H9 (cell line): Measurements from ENCODE around the gene HSPA1L. TPM values are rescaled to one million over a fixed set of nuclear protein-coding genes. Genes with fewer than 3 reads are reported as not detected.

ENCODE experiments used
- DNase-seq: peaks from one replicate; pipeline ENCODE4 v3.0.0-alpha.2; 2017
- H2AFZ ChIP-seq: one replicate; pipeline ENCODE4 v1.6.1; 2013; ENCODE audit warnings: mild to moderate bottlenecking, low read length, control low read depth, moderate library complexity
- H2AK5ac ChIP-seq: 2 replicates; pipeline ENCODE4 v1.6.1; 2013; ENCODE audit warnings: low read length, control low read depth, mixed read lengths; ENCODE audit not compliant: insufficient read length
- H2BK120ac ChIP-seq: one replicate; pipeline ENCODE4 v1.6.1; 2013; ENCODE audit warnings: low read depth, mild to moderate bottlenecking, low read length, control low read depth, inconsistent platforms; ENCODE audit not compliant: poor library complexity, severe bottlenecking
- H2BK12ac ChIP-seq: 2 replicates; pipeline ENCODE4 v1.6.1; 2013; ENCODE audit warnings: low read length, control low read depth, mixed read lengths, low read depth; ENCODE audit not compliant: insufficient read length
- H2BK15ac ChIP-seq: 2 replicates; pipeline ENCODE4 v1.6.1; 2013; ENCODE audit warnings: low read depth, low read length, control low read depth
- H2BK20ac ChIP-seq: one replicate; pipeline ENCODE4 v1.6.1; 2013; ENCODE audit warnings: low read depth, mild to moderate bottlenecking, low read length, control low read depth, inconsistent platforms; ENCODE audit not compliant: poor library complexity, severe bottlenecking
- H2BK5ac ChIP-seq: 2 replicates; pipeline ENCODE4 v1.6.1; 2013; ENCODE audit warnings: low read length, control low read depth, mixed read lengths; ENCODE audit not compliant: insufficient read length
- H3K14ac ChIP-seq: 2 replicates; pipeline ENCODE4 v1.6.1; 2013; ENCODE audit warnings: low read length, control low read depth; ENCODE audit not compliant: insufficient read depth
- H3K18ac ChIP-seq: 2 replicates; pipeline ENCODE4 v1.6.1; 2013; ENCODE audit warnings: low read depth, mild to moderate bottlenecking, mixed read lengths, low read length, control low read depth; ENCODE audit not compliant: insufficient read length
- H3K23ac ChIP-seq: 2 replicates; pipeline ENCODE4 v1.6.1; 2013; ENCODE audit warnings: low read length, control low read depth, mixed read lengths, low read depth; ENCODE audit not compliant: insufficient read length
- H3K23me2 ChIP-seq: 2 replicates; pipeline ENCODE4 v1.6.1; 2013; ENCODE audit warnings: low read depth, mild to moderate bottlenecking, mixed read lengths, low read length, control low read depth; ENCODE audit not compliant: insufficient read length, poor library complexity, severe bottlenecking
- H3K27ac ChIP-seq: 2 replicates; pipeline ENCODE4 v1.5.1; 2013; ENCODE audit warnings: low read length, control low read depth, mixed read lengths, low read depth; ENCODE audit not compliant: insufficient read length
- H3K27me3 ChIP-seq: 2 replicates; pipeline ENCODE4 v1.6.1; 2013; ENCODE audit warnings: low read length, control low read depth, inconsistent platforms; ENCODE audit not compliant: insufficient read depth
- H3K4ac ChIP-seq: 2 replicates; pipeline ENCODE4 v1.6.1; 2013; ENCODE audit warnings: low read depth, mild to moderate bottlenecking, control low read depth, inconsistent platforms, low read length, moderate library complexity
- H3K4me1 ChIP-seq: 2 replicates; pipeline ENCODE4 v1.6.1; 2013; ENCODE audit warnings: low read length, control low read depth, inconsistent platforms; ENCODE audit not compliant: insufficient read depth
- H3K4me2 ChIP-seq: 2 replicates; pipeline ENCODE4 v1.6.1; 2013; ENCODE audit warnings: low read length, control low read depth, mixed read lengths; ENCODE audit not compliant: insufficient read length, insufficient read depth
- H3K56ac ChIP-seq: 2 replicates; pipeline ENCODE4 v1.6.1; 2013; ENCODE audit warnings: low read depth, mild to moderate bottlenecking, mixed read lengths, low read length, control low read depth; ENCODE audit not compliant: insufficient read length
- H3K79me1 ChIP-seq: 2 replicates; pipeline ENCODE4 v1.6.1; 2013; ENCODE audit warnings: low read depth, mild to moderate bottlenecking, moderate library complexity, low read length, control low read depth, inconsistent platforms; ENCODE audit not compliant: insufficient read depth, poor library complexity, severe bottlenecking
- H3K79me2 ChIP-seq: 2 replicates; pipeline ENCODE4 v1.6.1; 2013; ENCODE audit warnings: low read length, control low read depth, inconsistent platforms; ENCODE audit not compliant: insufficient read depth
- H3K9ac ChIP-seq: 2 replicates; pipeline ENCODE4 v1.6.1; 2013; ENCODE audit warnings: low read length, control low read depth, mixed read lengths; ENCODE audit not compliant: insufficient read length; ENCODE audit errors: extremely low read depth
- H3K9me3 ChIP-seq: one replicate; pipeline ENCODE4 v1.6.1; 2013; ENCODE audit warnings: low read depth, low read length, inconsistent platforms; ENCODE audit not compliant: control insufficient read depth
- H3T11ph ChIP-seq: one replicate; pipeline ENCODE4 v1.6.1; 2013; ENCODE audit warnings: mild to moderate bottlenecking, low read length, control low read depth, inconsistent platforms
- H4K20me1 ChIP-seq: one replicate; pipeline ENCODE4 v1.6.1; 2013; ENCODE audit not compliant: control insufficient read depth, insufficient read length, insufficient read depth
- H4K5ac ChIP-seq: 2 replicates; pipeline ENCODE4 v1.6.1; 2013; ENCODE audit warnings: low read depth, mild to moderate bottlenecking, mixed read lengths, low read length, control low read depth; ENCODE audit not compliant: insufficient read length
- H4K8ac ChIP-seq: replicated peaks from 2 replicates; pipeline ENCODE4 v1.6.1; 2013; ENCODE audit warnings: low read length, control low read depth, mixed read lengths, low read depth; ENCODE audit not compliant: insufficient read length
- H4K91ac ChIP-seq: 2 replicates; pipeline ENCODE4 v1.6.1; 2013; ENCODE audit warnings: low read depth, mild to moderate bottlenecking, moderate library complexity, mixed read lengths, low read length, control low read depth; ENCODE audit not compliant: insufficient read length
- H3K27ac Mint-ChIP-seq, 3 experiments: 2 replicates in 2 of 3; 3 replicates in 1 of 3; pipeline ENCODE4 v1.8.0; 2020 to 2021; ENCODE audit warnings: mixed read lengths in 3 of 3, mild to moderate bottlenecking in 1 of 3, moderate library complexity in 1 of 3
- H3K27me3 Mint-ChIP-seq: 2 replicates; pipeline ENCODE4 v1.8.0; 2021; ENCODE audit warnings: low read depth, mild to moderate bottlenecking, moderate library complexity, mixed read lengths
- H3K36me3 Mint-ChIP-seq, 3 experiments: 2 replicates in 2 of 3; 3 replicates in 1 of 3; pipeline ENCODE4 v1.8.0; 2020 to 2021; ENCODE audit warnings: low read depth in 3 of 3, mixed read lengths in 3 of 3; ENCODE audit not compliant: insufficient read depth in 1 of 3
- H3K4me1 Mint-ChIP-seq, 2 experiments: 2 replicates each; pipeline ENCODE4 v1.8.0; 2020; ENCODE audit warnings: mixed read lengths in 2 of 2
- H3K4me3 Mint-ChIP-seq, 2 experiments: 2 replicates in 1 of 2; 3 replicates in 1 of 2; pipeline ENCODE4 v1.8.0; 2020 to 2021; ENCODE audit warnings: mild to moderate bottlenecking in 2 of 2, mixed read lengths in 2 of 2, moderate library complexity in 1 of 2
- H3K9me3 Mint-ChIP-seq, 2 experiments: 2 replicates in 1 of 2; 3 replicates in 1 of 2; pipeline ENCODE4 v1.8.0; 2020; ENCODE audit warnings: mild to moderate bottlenecking in 2 of 2, mixed read lengths in 2 of 2, moderate library complexity in 1 of 2
- WGBS: extraction: QIAGEN DNeasy Blood & Tissue Kit; methylation state at CpG from one replicate; pipeline ENCODE4 v1.1.7; 2013; ENCODE audit warnings: missing lambda C conversion rate, low lambda C conversion rate, mixed read lengths; ENCODE audit not compliant: insufficient read length; ENCODE audit errors: extremely low coverage; 5-methylcytosine and 5-hydroxymethylcytosine counted together
- total RNA-seq: library from RNA; stranded (reverse); gene quantifications from 2 replicates; pipeline ENCODE4 v1.2.1, GENCODE V29; 2021
- TF ChIP-seq, protein P1 (sequence below): fragments of 200-600 bp; sonication (generic); conservative IDR thresholded peaks from 3 replicates; pipeline ENCODE4 v1.8.0; 2021; ENCODE audit warnings: antibody characterized with exemption, mild to moderate bottlenecking

The HSPA1L gene
- total RNA-seq, 1 experiment from 2014 or later: 2.5 TPM

DNA sequence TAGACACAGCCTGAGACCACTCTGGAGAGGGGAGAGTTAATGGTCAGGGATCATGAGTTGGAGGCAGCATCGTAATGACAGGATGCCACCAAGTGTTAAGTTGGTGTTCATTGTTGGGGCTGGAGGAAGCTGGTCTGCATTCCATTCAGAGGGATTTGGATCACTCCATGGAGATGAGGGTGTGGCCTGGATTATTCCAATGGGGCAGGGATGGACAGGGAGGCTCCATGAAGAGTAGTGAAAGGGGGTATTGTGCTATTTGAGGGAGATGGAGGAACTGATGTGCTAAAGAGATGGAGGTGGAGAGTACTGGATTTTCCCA lies 51.5 kb downstream of the HSPA1L start:
- Histone ChIP-seq H2BK20ac (no peak overlapping the region), H3K14ac (no peak overlapping the region), H3K27me3 (no peaks in the 10 kb centered on the region), H2AK5ac (no peak overlapping the region), H3K56ac (no peak overlapping the region), H3K79me2 (no peaks in the 10 kb centered on the region), H4K8ac (no peak overlapping the region), H3K27ac (no peak overlapping the region), H3K4me2 (no peak overlapping the region), H3K4ac (no peak overlapping the region), H2AFZ (no peak overlapping the region), H4K91ac (no peak overlapping the region), H3K9me3 (no peaks in the 10 kb centered on the region), H3T11ph (no peak overlapping the region), H3K23ac (no peak overlapping the region), H3K18ac (no peak overlapping the region), H4K20me1 (no peaks in the 10 kb centered on the region), H2BK120ac (no peak overlapping the region), H2BK15ac (no peak overlapping the region), H3K9ac (no peak overlapping the region), H3K4me1 (no peaks in the 10 kb centered on the region), H2BK12ac (no peak overlapping the region), H4K5ac (no peak overlapping the region), H3K79me1 (no peaks in the 10 kb centered on the region), H2BK5ac (no peak overlapping the region), H3K23me2 (no peaks in the 10 kb centered on the region)
- TF ChIP-seq, protein P1, sequence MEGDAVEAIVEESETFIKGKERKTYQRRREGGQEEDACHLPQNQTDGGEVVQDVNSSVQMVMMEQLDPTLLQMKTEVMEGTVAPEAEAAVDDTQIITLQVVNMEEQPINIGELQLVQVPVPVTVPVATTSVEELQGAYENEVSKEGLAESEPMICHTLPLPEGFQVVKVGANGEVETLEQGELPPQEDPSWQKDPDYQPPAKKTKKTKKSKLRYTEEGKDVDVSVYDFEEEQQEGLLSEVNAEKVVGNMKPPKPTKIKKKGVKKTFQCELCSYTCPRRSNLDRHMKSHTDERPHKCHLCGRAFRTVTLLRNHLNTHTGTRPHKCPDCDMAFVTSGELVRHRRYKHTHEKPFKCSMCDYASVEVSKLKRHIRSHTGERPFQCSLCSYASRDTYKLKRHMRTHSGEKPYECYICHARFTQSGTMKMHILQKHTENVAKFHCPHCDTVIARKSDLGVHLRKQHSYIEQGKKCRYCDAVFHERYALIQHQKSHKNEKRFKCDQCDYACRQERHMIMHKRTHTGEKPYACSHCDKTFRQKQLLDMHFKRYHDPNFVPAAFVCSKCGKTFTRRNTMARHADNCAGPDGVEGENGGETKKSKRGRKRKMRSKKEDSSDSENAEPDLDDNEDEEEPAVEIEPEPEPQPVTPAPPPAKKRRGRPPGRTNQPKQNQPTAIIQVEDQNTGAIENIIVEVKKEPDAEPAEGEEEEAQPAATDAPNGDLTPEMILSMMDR: no peak
- Mint-ChIP-seq H3K36me3 (peaks cover 13 to 43% (median 32%) of the 10 kb centered on the region in 3 experiments), H3K4me3 (peak overlapping the region in 1 of 2 experiments; percentile 24; a peak in 2 of 5 replicates), H3K27ac (peak overlapping the region in 2 of 3 experiments; percentile 77 to 93; a peak in 5 of 7 replicates), H3K9me3 (no peaks in the 10 kb centered on the region; a peak in 1 of 5 replicates), H3K4me1 (peaks cover 23 to 27% of the 10 kb centered on the region in 2 experiments), H3K27me3 (no peaks in the 10 kb centered on the region; the same call in none of the 2 replicates)
- no CpG with 5 or more reads among the region's 1 CpG for WGBS
- peak; percentile 55 for DNase-seq
